Loucy (cell line): ENCODE measurements around the gene HCN2.

Source experiments
- EZH2phosphoT487 ChIP-seq: fragments of 200-600 bp; IDR thresholded peaks from 2 replicates; pipeline ENCODE4 v1.6.1; 2018; ENCODE audit warnings: antibody characterized with exemption, mild to moderate bottlenecking, moderate library complexity, borderline replicate concordance
- TF ChIP-seq, protein P1 (sequence below): fragments of 200-600 bp; sonication (generic); conservative IDR thresholded peaks from 2 replicates; pipeline ENCODE4 v1.5.1; 2014; ENCODE audit warnings: mild to moderate bottlenecking, antibody characterized with exemption, low read length

DNA sequence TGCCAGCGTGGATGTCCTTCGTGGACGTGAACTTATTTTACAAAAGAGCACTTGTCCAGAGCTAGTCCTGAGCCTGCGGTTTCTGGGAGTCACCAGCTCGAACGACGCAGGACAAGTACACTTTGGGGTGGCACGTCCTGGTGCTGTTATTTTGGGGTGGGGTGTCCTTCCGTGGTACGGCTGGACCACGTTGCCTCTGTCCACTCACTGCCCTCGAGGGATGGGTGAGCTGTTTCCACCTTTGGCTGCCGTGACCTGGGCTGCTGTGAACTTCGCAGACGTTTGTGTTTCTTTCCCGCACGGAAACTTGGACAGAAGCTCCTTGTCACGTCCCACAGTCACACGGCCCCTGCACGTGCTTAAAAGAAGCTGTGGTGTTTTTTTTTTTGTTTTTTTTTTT, 34.9 kb upstream of the HCN2 start:
- TF ChIP-seq, protein P1, sequence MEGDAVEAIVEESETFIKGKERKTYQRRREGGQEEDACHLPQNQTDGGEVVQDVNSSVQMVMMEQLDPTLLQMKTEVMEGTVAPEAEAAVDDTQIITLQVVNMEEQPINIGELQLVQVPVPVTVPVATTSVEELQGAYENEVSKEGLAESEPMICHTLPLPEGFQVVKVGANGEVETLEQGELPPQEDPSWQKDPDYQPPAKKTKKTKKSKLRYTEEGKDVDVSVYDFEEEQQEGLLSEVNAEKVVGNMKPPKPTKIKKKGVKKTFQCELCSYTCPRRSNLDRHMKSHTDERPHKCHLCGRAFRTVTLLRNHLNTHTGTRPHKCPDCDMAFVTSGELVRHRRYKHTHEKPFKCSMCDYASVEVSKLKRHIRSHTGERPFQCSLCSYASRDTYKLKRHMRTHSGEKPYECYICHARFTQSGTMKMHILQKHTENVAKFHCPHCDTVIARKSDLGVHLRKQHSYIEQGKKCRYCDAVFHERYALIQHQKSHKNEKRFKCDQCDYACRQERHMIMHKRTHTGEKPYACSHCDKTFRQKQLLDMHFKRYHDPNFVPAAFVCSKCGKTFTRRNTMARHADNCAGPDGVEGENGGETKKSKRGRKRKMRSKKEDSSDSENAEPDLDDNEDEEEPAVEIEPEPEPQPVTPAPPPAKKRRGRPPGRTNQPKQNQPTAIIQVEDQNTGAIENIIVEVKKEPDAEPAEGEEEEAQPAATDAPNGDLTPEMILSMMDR: no peak
- TF ChIP-seq EZH2phosphoT487: no peak
